K562 (cell line): ENCODE measurements around the gene ERCC1. TPM values are rescaled to one million over a fixed set of nuclear protein-coding genes. Genes with fewer than 3 reads are reported as not detected.
A peak's percentile ranks its signal among the peaks of the same experiment; 100 is the strongest.

Experiments
- BRD9 ChIP-seq: fragments of 450-650 bp; IDR thresholded peaks from 2 replicates; pipeline ENCODE4 v1.6.1; 2018; ENCODE audit warnings: low read depth; ENCODE audit not compliant: partially characterized antibody
- CHD4 ChIP-seq: fragments of 200-600 bp; sonication (generic); IDR thresholded peaks from 3 replicates; pipeline ENCODE4 v1.6.1; 2012; ENCODE audit warnings: low read depth, mild to moderate bottlenecking, mixed read lengths, low read length, inconsistent platforms; ENCODE audit not compliant: insufficient read depth, insufficient replicate concordance, poor library complexity, severe bottlenecking
- CSDE1 ChIP-seq, 2 experiments: fragments of 450-650 bp; IDR thresholded peaks; 2 replicates each; pipeline ENCODE4 v1.6.1; 2016; ENCODE audit warnings: mild to moderate bottlenecking in 1 of 2
- ETV5 ChIP-seq: sonication (generic); formaldehyde crosslinking; IDR thresholded peaks from 2 replicates; pipeline ENCODE4 v1.4.0; 2020; ENCODE audit warnings: low read depth, mild to moderate bottlenecking, missing genetic modification reagents
- FOXJ2 ChIP-seq: fragments of 200-800 bp; sonication (Bioruptor generic); IDR thresholded peaks from 2 replicates; pipeline ENCODE4 v1.6.1; 2016; ENCODE audit warnings: missing genetic modification characterization, missing compliant biosample characterization
- HLTF ChIP-seq: fragments of 450-650 bp; IDR thresholded peaks from 2 replicates; pipeline ENCODE4 v1.6.1; 2016
- HMGN3 ChIP-seq: IDR thresholded peaks from 2 replicates; pipeline ENCODE4 v1.6.1; 2011; ENCODE audit warnings: borderline replicate concordance, low read depth, mild to moderate bottlenecking, mixed read lengths, low read length; ENCODE audit not compliant: insufficient read length; ENCODE audit errors: extremely low read depth
- POLR2B ChIP-seq: fragments of 450-650 bp; IDR thresholded peaks from 2 replicates; pipeline ENCODE4 v1.6.1; 2018; ENCODE audit warnings: low read depth; ENCODE audit not compliant: partially characterized antibody
- RBM25 ChIP-seq: fragments of 200-400 bp; formaldehyde crosslinking; IDR thresholded peaks from 2 replicates; pipeline ENCODE4 v1.6.1; 2018; ENCODE audit warnings: low read length, low read depth, moderate library complexity; ENCODE audit not compliant: severe bottlenecking
- RCOR1 ChIP-seq, 2 experiments: IDR thresholded peaks; 2 replicates each; pipeline ENCODE4 v1.6.1; 2012; ENCODE audit warnings: low read depth in 2 of 2, low read length in 2 of 2, borderline replicate concordance in 1 of 2, improper control_type of control experiment in 1 of 2
- SMC3 ChIP-seq: conservative IDR thresholded peaks from 2 replicates; pipeline ENCODE4 v1.6.1; 2011; ENCODE audit warnings: low read depth, low read length, improper control_type of control experiment; ENCODE audit not compliant: insufficient read depth
- TARDBP ChIP-seq: fragments of 450-650 bp; IDR thresholded peaks from 2 replicates; pipeline ENCODE4 v1.6.1; 2016
- ZNF436 ChIP-seq: fragments of 250-450, 450-650 bp; sonication (Bioruptor Pico); formaldehyde crosslinking; IDR thresholded peaks from 2 replicates; pipeline ENCODE4 v1.7.0; 2020; ENCODE audit warnings: mild to moderate bottlenecking
- ZNF584 ChIP-seq: fragments of 200-800 bp; sonication (Bioruptor generic); IDR thresholded peaks from 2 replicates; pipeline ENCODE4 v1.6.1; 2016; ENCODE audit warnings: low read depth, mild to moderate bottlenecking, missing genetic modification characterization, missing compliant biosample characterization
- ZNF589 ChIP-seq: fragments of 200-800 bp; sonication (Bioruptor generic); IDR thresholded peaks from 2 replicates; pipeline ENCODE4 v1.6.1; 2016; ENCODE audit warnings: low read depth, missing genetic modification characterization, missing compliant biosample characterization
- ZZZ3 ChIP-seq: fragments of 450-650 bp; IDR thresholded peaks from 2 replicates; pipeline ENCODE4 v1.6.1; 2016; ENCODE audit warnings: antibody characterized with exemption, mild to moderate bottlenecking, moderate library complexity
- polyA plus RNA-seq, 8 experiments: library from polyadenylated mRNA; depleted of rRNA in 4 of 8; stranded (reverse) in 5 of 8; unstranded in 3 of 8; fragments of >200 nt; fragmentation: Nextera tagmentation in 2 of 8; fragmentation: Illumina TruSeq in 1 of 8; extraction: Ambion mirVana in 2 of 8; extraction: Trizol in 1 of 8; gene quantifications; 2 replicates each; pipeline versions ENCODE4 v1.2.1 to v1.2.3, GENCODE V29; 2011 to 2014; ENCODE audit warnings: inconsistent platforms in 1 of 8, missing spikeins in 1 of 8
- total RNA-seq, 7 experiments: library from RNA; depleted of rRNA in 6 of 7; stranded (reverse); fragments of >200 nt in 6 of 7; fragmentation: Illumina TruSeq in 2 of 7; extraction: Trizol in 2 of 7; gene quantifications; 2 replicates each; pipeline versions ENCODE4 v1.2.1 to v1.2.3, GENCODE V29; 2011 to 2021; ENCODE audit warnings: low replicate concordance in 1 of 7
- TF ChIP-seq, protein P1 (sequence below): fragments of 250-450 bp; sonication (Bioruptor Pico); IDR thresholded peaks from 2 replicates; pipeline ENCODE4 v1.4.0; 2020
- TF ChIP-seq, protein P2 (sequence below): fragments of 250-450 bp; sonication (Bioruptor Pico); IDR thresholded peaks from 2 replicates; pipeline ENCODE4 v1.4.0; 2020; ENCODE audit warnings: borderline replicate concordance
- TF ChIP-seq, protein P3 (sequence below): fragments of 250-450 bp; sonication (Bioruptor Pico); IDR thresholded peaks from 2 replicates; pipeline ENCODE4 v1.5.0; 2021

The ERCC1 gene
- total and polyA plus RNA-seq, 9 of the 15 experiments (the other 6 are each of a cell fraction or from before 2014, with no cell fraction given): 9.3 to 92.6 (median 60.0) TPM

DNA sequence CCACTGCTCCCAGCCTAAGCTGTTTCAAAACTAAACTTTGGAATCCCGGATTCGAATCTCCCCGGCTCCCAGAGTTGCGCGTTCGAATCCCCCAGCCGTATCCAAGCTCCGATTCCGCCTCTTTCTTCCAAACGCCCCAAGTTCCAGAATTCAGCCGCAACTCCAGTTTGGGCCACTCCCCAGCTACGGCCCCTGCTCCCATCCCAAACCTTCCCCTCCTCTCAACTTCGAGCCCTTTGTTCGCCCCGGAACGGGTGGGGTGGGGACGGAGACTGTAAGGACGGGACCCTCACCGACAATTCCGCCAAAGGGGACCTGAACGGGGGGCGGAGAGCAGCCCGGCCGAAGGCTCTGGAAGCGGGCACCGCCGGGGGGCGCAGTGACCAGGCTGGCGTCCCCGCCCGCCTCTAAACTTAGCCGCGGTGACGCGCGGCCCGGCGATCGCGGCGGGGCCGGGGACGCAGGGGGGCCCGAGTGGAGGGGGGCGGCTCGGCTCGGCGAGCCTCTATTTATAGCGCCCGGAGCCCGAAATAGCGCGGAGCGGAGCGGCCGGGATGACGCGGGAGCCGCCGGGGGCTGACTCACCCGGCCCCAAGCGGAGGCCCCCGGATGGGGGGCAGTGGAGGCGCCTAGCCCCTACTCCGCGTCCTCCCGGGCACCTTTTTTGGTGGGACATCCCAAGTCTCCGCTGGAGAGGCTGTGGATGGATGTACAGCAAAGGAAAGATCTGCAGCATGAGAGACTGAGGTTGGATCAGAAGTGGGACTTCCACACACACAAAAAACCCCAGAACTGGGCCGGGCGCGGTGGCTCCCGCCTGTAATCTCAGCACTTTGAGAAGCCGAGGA, 4.9 kb upstream of the ERCC1 start (continued):
- TF ChIP-seq, protein P1, sequence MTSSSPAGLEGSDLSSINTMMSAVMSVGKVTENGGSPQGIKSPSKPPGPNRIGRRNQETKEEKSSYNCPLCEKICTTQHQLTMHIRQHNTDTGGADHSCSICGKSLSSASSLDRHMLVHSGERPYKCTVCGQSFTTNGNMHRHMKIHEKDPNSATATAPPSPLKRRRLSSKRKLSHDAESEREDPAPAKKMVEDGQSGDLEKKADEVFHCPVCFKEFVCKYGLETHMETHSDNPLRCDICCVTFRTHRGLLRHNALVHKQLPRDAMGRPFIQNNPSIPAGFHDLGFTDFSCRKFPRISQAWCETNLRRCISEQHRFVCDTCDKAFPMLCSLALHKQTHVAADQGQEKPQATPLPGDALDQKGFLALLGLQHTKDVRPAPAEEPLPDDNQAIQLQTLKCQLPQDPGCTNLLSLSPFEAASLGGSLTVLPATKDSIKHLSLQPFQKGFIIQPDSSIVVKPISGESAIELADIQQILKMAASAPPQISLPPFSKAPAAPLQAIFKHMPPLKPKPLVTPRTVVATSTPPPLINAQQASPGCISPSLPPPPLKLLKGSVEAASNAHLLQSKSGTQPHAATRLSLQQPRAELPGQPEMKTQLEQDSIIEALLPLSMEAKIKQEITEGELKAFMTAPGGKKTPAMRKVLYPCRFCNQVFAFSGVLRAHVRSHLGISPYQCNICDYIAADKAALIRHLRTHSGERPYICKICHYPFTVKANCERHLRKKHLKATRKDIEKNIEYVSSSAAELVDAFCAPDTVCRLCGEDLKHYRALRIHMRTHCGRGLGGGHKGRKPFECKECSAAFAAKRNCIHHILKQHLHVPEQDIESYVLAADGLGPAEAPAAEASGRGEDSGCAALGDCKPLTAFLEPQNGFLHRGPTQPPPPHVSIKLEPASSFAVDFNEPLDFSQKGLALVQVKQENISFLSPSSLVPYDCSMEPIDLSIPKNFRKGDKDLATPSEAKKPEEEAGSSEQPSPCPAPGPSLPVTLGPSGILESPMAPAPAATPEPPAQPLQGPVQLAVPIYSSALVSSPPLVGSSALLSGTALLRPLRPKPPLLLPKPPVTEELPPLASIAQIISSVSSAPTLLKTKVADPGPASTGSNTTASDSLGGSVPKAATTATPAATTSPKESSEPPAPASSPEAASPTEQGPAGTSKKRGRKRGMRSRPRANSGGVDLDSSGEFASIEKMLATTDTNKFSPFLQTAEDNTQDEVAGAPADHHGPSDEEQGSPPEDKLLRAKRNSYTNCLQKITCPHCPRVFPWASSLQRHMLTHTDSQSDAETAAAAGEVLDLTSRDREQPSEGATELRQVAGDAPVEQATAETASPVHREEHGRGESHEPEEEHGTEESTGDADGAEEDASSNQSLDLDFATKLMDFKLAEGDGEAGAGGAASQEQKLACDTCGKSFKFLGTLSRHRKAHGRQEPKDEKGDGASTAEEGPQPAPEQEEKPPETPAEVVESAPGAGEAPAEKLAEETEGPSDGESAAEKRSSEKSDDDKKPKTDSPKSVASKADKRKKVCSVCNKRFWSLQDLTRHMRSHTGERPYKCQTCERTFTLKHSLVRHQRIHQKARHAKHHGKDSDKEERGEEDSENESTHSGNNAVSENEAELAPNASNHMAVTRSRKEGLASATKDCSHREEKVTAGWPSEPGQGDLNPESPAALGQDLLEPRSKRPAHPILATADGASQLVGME (CRISPR knock-in tag): no peak
- TF ChIP-seq ETV5 (CRISPR knock-in tag) (no peak), CSDE1 (IDR thresholded peaks at IDR 0.05) (no peak), SMC3 (no peak), TARDBP (peak; percentile 27; the same call in 1 of the 2 replicates), HMGN3 (peak; percentile 71), POLR2B (peak; percentile 18), RCOR1 (IDR thresholded peaks at IDR 0.05; ENCODE audit: borderline replicate concordance in 1 of 2, low read depth in 2 of 2, low read length in 2 of 2) (peak; percentile 55 to 96; a peak in 3 of 4 replicates), HLTF (peak; percentile 86; the same call in 1 of the 2 replicates), ZZZ3 (no peak), ZNF436 (no peak), BRD9 (peak; percentile 19), ZNF584 (CRISPR knock-in tag) (no peak), FOXJ2 (tag) (no peak), CHD4 (peak; percentile 98), RBM25 (peak; percentile 91), ZNF589 (no peak)
- TF ChIP-seq, protein P2, sequence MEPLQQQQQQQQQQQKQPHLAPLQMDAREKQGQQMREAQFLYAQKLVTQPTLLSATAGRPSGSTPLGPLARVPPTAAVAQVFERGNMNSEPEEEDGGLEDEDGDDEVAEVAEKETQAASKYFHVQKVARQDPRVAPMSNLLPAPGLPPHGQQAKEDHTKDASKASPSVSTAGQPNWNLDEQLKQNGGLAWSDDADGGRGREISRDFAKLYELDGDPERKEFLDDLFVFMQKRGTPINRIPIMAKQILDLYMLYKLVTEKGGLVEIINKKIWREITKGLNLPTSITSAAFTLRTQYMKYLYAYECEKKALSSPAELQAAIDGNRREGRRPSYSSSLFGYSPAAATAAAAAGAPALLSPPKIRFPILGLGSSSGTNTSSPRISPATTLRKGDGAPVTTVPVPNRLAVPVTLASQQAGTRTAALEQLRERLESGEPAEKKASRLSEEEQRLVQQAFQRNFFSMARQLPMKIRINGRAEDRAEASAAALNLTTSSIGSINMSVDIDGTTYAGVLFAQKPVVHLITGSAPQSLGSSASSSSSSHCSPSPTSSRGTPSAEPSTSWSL (CRISPR knock-in tag): no peak
- TF ChIP-seq, protein P3, sequence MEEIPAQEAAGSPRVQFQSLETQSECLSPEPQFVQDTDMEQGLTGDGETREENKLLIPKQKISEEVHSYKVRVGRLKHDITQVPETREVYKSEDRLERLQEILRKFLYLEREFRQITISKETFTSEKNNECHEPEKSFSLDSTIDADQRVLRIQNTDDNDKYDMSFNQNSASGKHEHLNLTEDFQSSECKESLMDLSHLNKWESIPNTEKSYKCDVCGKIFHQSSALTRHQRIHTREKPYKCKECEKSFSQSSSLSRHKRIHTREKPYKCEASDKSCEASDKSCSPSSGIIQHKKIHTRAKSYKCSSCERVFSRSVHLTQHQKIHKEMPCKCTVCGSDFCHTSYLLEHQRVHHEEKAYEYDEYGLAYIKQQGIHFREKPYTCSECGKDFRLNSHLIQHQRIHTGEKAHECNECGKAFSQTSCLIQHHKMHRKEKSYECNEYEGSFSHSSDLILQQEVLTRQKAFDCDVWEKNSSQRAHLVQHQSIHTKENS (CRISPR knock-in tag): no peak
